Neuronal stem cell (in vitro differentiated cells): Measurements from ENCODE around the gene PIK3CG.
A peak's percentile ranks its signal among the peaks of the same experiment; 100 is the strongest.
"Not testable (repeated sequence)": the region's sequence is repeated elsewhere in the genome, so short reads cannot be mapped to it uniquely, and the experiment has no call there.

ENCODE experiments used
- DNase-seq: peaks from one replicate; pipeline ENCODE4 v3.0.0-alpha.2; 2013; ENCODE audit warnings: low spot score
- H2AFZ ChIP-seq: one replicate; pipeline ENCODE4 v1.6.1; 2013; ENCODE audit warnings: mild to moderate bottlenecking, low read length, inconsistent platforms
- H2AK5ac ChIP-seq: 2 replicates; pipeline ENCODE4 v1.6.1; 2013; ENCODE audit warnings: low read depth, mild to moderate bottlenecking, inconsistent platforms, low read length, moderate library complexity, mixed read lengths
- H2BK120ac ChIP-seq: 2 replicates; pipeline ENCODE4 v1.6.1; 2013; ENCODE audit warnings: low read depth, mild to moderate bottlenecking, inconsistent platforms, low read length, moderate library complexity, mixed read lengths
- H2BK12ac ChIP-seq: one replicate; pipeline ENCODE4 v1.6.1; 2013; ENCODE audit warnings: low read length, inconsistent platforms
- H2BK15ac ChIP-seq: 2 replicates; pipeline ENCODE4 v1.6.1; 2013; ENCODE audit warnings: mild to moderate bottlenecking, low read length, inconsistent platforms, mixed read lengths
- H2BK5ac ChIP-seq: one replicate; pipeline ENCODE4 v1.6.1; 2013; ENCODE audit warnings: inconsistent platforms, mild to moderate bottlenecking, low read length, moderate library complexity
- H3K14ac ChIP-seq: one replicate; pipeline ENCODE4 v1.6.1; 2013; ENCODE audit warnings: low read length, inconsistent platforms
- H3K18ac ChIP-seq: 2 replicates; pipeline ENCODE4 v1.6.1; 2013; ENCODE audit warnings: low read length, inconsistent platforms
- H3K23ac ChIP-seq: 2 replicates; pipeline ENCODE4 v1.6.1; 2013; ENCODE audit warnings: low read depth, mild to moderate bottlenecking, mixed read lengths, low read length, inconsistent platforms; ENCODE audit not compliant: poor library complexity
- H3K27ac ChIP-seq: replicated peaks from 3 replicates; pipeline ENCODE4 v1.5.1; 2013; ENCODE audit warnings: low read length, inconsistent platforms
- H3K27me3 ChIP-seq, 3 experiments: 2 replicates each; pipeline ENCODE4 v1.6.1; 2013; ENCODE audit warnings: low read length in 3 of 3, mild to moderate bottlenecking in 2 of 3, inconsistent platforms in 1 of 3, low read depth in 1 of 3, mixed read lengths in 1 of 3, moderate library complexity in 1 of 3; ENCODE audit not compliant: control insufficient read depth in 3 of 3, insufficient read depth in 3 of 3
- H3K36me3 ChIP-seq, 2 donors: replicated peaks in 1 of 2; 2 replicates each; pipeline ENCODE4 v1.6.1; 2013; ENCODE audit warnings: low read length in 2 of 2; ENCODE audit not compliant: control insufficient read depth in 2 of 2, insufficient read depth in 2 of 2
- H3K4ac ChIP-seq: 2 replicates; pipeline ENCODE4 v1.6.1; 2013; ENCODE audit warnings: inconsistent platforms, mild to moderate bottlenecking, low read length, moderate library complexity
- H3K4me1 ChIP-seq, 2 donors: 1 replicate in 1 of 2; 2 replicates in 1 of 2; pipeline ENCODE4 v1.6.1; 2013; ENCODE audit warnings: low read length in 2 of 2, low read depth in 1 of 2; ENCODE audit not compliant: control insufficient read depth in 2 of 2, insufficient read depth in 1 of 2
- H3K4me2 ChIP-seq: one replicate; pipeline ENCODE4 v1.6.1; 2013; ENCODE audit warnings: mild to moderate bottlenecking, low read length, inconsistent platforms; ENCODE audit not compliant: insufficient read depth, poor library complexity, severe bottlenecking
- H3K4me3 ChIP-seq, 2 donors: 2 replicates each; pipeline ENCODE4 v1.5.1; 2013; ENCODE audit warnings: low read length in 2 of 2, mild to moderate bottlenecking in 2 of 2, inconsistent platforms in 1 of 2, moderate library complexity in 1 of 2
- H3K79me1 ChIP-seq: one replicate; pipeline ENCODE4 v1.6.1; 2013; ENCODE audit warnings: low read depth, mild to moderate bottlenecking, inconsistent platforms, low read length, moderate library complexity
- H3K9ac ChIP-seq: one replicate; pipeline ENCODE4 v1.6.1; 2013; ENCODE audit warnings: mild to moderate bottlenecking, low read depth, low read length, inconsistent platforms; ENCODE audit not compliant: poor library complexity
- H3K9me3 ChIP-seq, 2 donors: replicated peaks in 1 of 2; 2 replicates each; pipeline versions ENCODE3 to v1.6.1; 2013; ENCODE audit warnings: low read length in 2 of 2, mild to moderate bottlenecking in 2 of 2, inconsistent platforms in 1 of 2, low read depth in 1 of 2, mixed read lengths in 1 of 2, moderate library complexity in 1 of 2; ENCODE audit not compliant: control insufficient read depth in 2 of 2, insufficient read depth in 1 of 2
- H4K8ac ChIP-seq: one replicate; pipeline ENCODE4 v1.6.1; 2013; ENCODE audit warnings: low read depth, mild to moderate bottlenecking, inconsistent platforms, low read length, moderate library complexity
- H4K91ac ChIP-seq: one replicate; pipeline ENCODE4 v1.6.1; 2013; ENCODE audit warnings: low read length, low read depth, mild to moderate bottlenecking, inconsistent platforms; ENCODE audit not compliant: poor library complexity
- WGBS, 2 donors: extraction: QIAGEN DNeasy Blood & Tissue Kit; methylation state at CpG; one replicate each; pipeline ENCODE4 v1.1.7; 2013; ENCODE audit warnings: missing lambda C conversion rate in 2 of 2, mixed read lengths in 1 of 2; ENCODE audit not compliant: insufficient read length in 2 of 2, insufficient replicate concordance in 1 of 2; ENCODE audit errors: extremely low coverage in 2 of 2; 5-methylcytosine and 5-hydroxymethylcytosine counted together

PIK3CG gene

DNA sequence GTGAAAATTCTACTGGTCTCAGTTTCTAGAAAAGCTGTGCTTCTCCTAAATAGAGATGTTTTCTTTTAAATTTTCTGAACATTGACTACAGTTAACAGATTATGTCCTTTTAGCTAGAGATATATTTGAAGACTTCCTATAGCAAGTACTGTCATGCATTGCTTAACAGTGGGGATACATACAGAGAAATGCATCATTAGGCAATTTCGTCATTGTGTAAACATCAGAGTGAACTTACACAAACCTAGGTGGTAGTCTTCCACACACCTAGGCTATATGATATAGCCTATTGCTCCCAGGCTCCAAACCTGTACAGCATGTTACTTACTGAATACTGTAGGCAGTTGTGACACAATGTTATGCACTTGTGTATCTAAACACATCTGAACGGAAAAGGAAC is 28.5 kb downstream of the PIK3CG start:
- no peak overlapping the region for H4K91ac ChIP-seq
- no peaks in the 10 kb centered on the region for H3K9me3 ChIP-seq
- no peak overlapping the region for H2BK5ac ChIP-seq
- H3K4me3 ChIP-seq = no peak overlapping the region
- H2BK120ac ChIP-seq = no peak overlapping the region
- H3K9ac ChIP-seq = no peak overlapping the region
- H3K27ac ChIP-seq = no peak overlapping the region
- no peaks in the 10 kb centered on the region for H3K27me3 ChIP-seq
- no CpG with 5 or more reads among the region's 2 CpGs for WGBS, 2 donors
- no peaks in the 10 kb centered on the region for H3K36me3 ChIP-seq
- DNase-seq = no peak
- no peak overlapping the region for H2BK12ac ChIP-seq
- H3K4ac ChIP-seq = no peak overlapping the region
- no peak overlapping the region for H3K18ac ChIP-seq
- H2AFZ ChIP-seq = no peak overlapping the region
- no peak overlapping the region for H3K14ac ChIP-seq
- no peak overlapping the region for H3K23ac ChIP-seq
- H2AK5ac ChIP-seq = no peak overlapping the region
- no peak overlapping the region for H4K8ac ChIP-seq
- H3K4me1 ChIP-seq = peaks cover 0 to 2% of the 10 kb centered on the region in 2 donors
- H3K4me2 ChIP-seq = no peak overlapping the region
- H3K79me1 ChIP-seq = no peaks in the 10 kb centered on the region
- H2BK15ac ChIP-seq = no peak overlapping the region

DNA sequence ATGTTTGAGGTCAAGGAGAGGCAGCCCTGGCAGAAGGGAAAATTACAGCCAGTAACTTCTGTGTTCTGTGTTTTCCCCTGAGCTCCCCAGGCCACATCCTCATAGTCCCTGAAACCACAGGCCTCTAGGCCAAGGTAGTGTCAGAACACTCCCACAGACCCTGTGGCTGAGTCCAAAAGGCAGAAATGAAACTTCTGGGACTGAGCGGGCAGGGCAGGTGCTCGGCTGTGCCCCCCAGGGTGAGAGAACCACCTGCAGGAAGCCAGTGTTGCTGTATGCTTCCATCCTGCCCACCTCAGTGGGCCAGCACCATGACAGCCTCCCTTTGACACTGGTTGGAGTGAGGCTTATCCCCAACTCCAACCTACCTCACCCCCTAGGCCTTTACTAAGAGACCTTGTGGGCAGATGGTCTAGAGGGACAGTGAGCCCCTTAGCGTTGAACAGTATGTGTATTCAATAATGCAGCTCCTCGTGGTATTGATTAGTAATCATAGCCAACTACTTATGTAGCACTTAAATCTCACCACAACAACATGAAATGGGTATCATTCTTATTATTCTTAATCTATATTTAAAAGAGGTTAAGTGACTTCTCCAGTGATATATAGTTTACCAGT is 30.3 kb downstream of the PIK3CG start:
- Histone ChIP-seq H3K4ac (no peak overlapping the region), H2BK12ac (no peak overlapping the region), H3K18ac (no peak overlapping the region), H3K9me3 (no peaks in the 10 kb centered on the region), H3K9ac (no peak overlapping the region), H3K36me3 (no peaks in the 10 kb centered on the region), H2AFZ (peak overlapping the region; percentile 60), H3K23ac (no peak overlapping the region), H3K27me3 (no peaks in the 10 kb centered on the region), H3K4me3 (no peak overlapping the region), H3K4me2 (no peak overlapping the region), H3K79me1 (no peaks in the 10 kb centered on the region), H2AK5ac (no peak overlapping the region), H2BK120ac (no peak overlapping the region), H3K4me1 (peaks cover 0 to 2% of the 10 kb centered on the region in 2 donors), H2BK5ac (no peak overlapping the region), H4K8ac (no peak overlapping the region), H3K14ac (no peak overlapping the region), H4K91ac (no peak overlapping the region), H2BK15ac (no peak overlapping the region), H3K27ac (no peak overlapping the region)
- no peak for DNase-seq
- WGBS, 2 donors = no CpG with 5 or more reads among the region's 4 CpGs

DNA sequence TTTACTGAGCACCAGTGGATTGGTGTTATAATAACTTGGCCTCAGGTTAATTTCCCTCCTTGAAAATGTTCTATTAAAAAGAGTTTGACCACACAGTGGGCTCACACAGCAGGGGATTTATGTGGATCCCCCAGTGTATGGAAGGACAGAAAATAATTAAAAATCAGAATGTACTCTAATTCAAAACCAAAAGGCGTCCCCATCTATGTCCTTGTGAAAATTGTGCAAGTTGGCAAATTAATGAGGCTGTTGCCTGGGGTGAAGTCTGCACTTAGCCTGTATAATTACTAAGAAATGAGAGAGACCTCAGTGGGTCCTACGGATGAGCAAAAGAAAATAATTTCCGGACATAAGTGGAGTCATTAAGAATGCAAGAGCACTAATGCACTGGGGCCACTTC is 31.1 kb downstream of the PIK3CG start:
- Histone ChIP-seq H3K23ac (no peak overlapping the region), H3K27ac (no peak overlapping the region), H2BK120ac (no peak overlapping the region), H4K91ac (no peak overlapping the region), H2AK5ac (no peak overlapping the region), H3K14ac (no peak overlapping the region), H3K4ac (no peak overlapping the region), H3K9ac (no peak overlapping the region), H3K18ac (no peak overlapping the region), H3K4me2 (no peak overlapping the region), H3K9me3 (no peaks in the 10 kb centered on the region), H2AFZ (no peak overlapping the region), H3K36me3 (no peaks in the 10 kb centered on the region), H2BK12ac (no peak overlapping the region), H3K4me3 (no peak overlapping the region), H4K8ac (no peak overlapping the region), H3K79me1 (no peaks in the 10 kb centered on the region), H3K27me3 (no peaks in the 10 kb centered on the region), H3K4me1 (peaks cover 0 to 2% of the 10 kb centered on the region in 2 donors), H2BK5ac (no peak overlapping the region), H2BK15ac (no peak overlapping the region)
- DNase-seq = no peak
- no CpG with 5 or more reads among the region's 3 CpGs for WGBS, 2 donors

DNA sequence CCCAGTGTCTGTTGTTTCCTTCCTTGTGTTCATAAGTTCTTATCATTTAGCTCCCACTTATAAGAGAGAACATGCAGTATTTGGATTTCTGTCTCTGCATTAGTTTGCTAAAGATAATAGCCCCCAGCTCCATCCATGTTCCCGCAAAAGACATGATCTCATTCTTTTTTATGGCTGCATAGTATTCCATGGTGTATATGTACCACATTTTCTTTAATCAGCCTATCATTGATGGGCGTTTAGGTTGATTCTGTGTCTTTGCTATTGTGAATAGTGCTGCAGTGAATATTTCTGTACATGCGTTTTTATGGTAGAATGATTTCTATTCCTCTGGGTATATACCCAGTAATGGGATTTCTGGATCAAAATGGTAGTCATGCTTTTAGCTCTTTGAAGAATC is 32.5 kb downstream of the PIK3CG start:
- not testable (repeated sequence) for H3K9ac ChIP-seq, H3K4me3 ChIP-seq, H2BK120ac ChIP-seq, H3K79me1 ChIP-seq, H2BK15ac ChIP-seq, H2AFZ ChIP-seq, H3K4me1 ChIP-seq, H3K18ac ChIP-seq, H3K14ac ChIP-seq, H3K27ac ChIP-seq, H3K27me3 ChIP-seq, H3K4ac ChIP-seq, H2BK12ac ChIP-seq, H4K91ac ChIP-seq, H2AK5ac ChIP-seq, H4K8ac ChIP-seq, H3K4me2 ChIP-seq, H2BK5ac ChIP-seq, H3K23ac ChIP-seq, H3K36me3 ChIP-seq, DNase-seq, H3K9me3 ChIP-seq
- WGBS, 2 donors = no CpG with 5 or more reads among the region's 3 CpGs
